ENCODE data around the gene S100A6.

GRCh38 chr1:153577138-153577537 lies 41.3 kb upstream of the S100A6 start:
- TF ChIP-seq CTCF (IDR thresholded peaks at IDR 0.05 in 4 of 5, conservative IDR thresholded peaks at IDR 0.05 in 1 of 5) (no peak), POLR2A (IDR thresholded peaks at IDR 0.05) (no peak)

All from gastrocnemius medialis (tissue), 4 donors.